SK-N-SH (cell line): ENCODE measurements around the gene RPEL1. TPM values are rescaled to one million over a fixed set of nuclear protein-coding genes. Genes with fewer than 3 reads are reported as not detected.
"Not testable (repeated sequence)": the region's sequence is repeated elsewhere in the genome, so short reads cannot be mapped to it uniquely, and the experiment has no call there.

Experiments used
- CTCF ChIA-PET: fragments of 300-600, 350-600 bp; formaldehyde crosslinking; extraction: SDS; loops from one replicate; lab custom pipeline; 2021; lab: Yijun Ruan, JAX
- POLR2A ChIA-PET: fragments of 350-600 bp; sonication (Branson Sonifier 250); formaldehyde crosslinking; extraction: SDS; loops from one replicate; lab custom pipeline; 2020; ENCODE audit warnings: antibody characterized with exemption, inconsistent platforms; lab: Yijun Ruan, JAX
- DNase-seq: peaks from one replicate; pipeline ENCODE4 v3.0.0; 2012
- H2AFZ ChIP-seq: fragments of 200-600 bp; sonication (generic); 2 replicates; pipeline ENCODE4 v1.8.1; 2016; ENCODE audit warnings: antibody characterized with exemption, mild to moderate bottlenecking, low read depth
- H3F3A ChIP-seq: fragments of 200-600 bp; sonication (generic); replicated peaks from 2 replicates; pipeline ENCODE3; 2016; ENCODE audit warnings: antibody characterized with exemption, mild to moderate bottlenecking; ENCODE audit not compliant: insufficient read depth
- H3K27ac ChIP-seq, 2 experiments: fragments of 200-500 bp in 1 of 2; fragments of 200-600 bp in 1 of 2; sonication (Bioruptor generic) in 1 of 2; sonication (generic), shearing (Covaris generic) in 1 of 2; 2 replicates each; pipeline versions ENCODE4 v1.5.1 to v1.6.1; 2014 to 2016; ENCODE audit warnings: low read depth in 2 of 2, inconsistent platforms in 1 of 2, low read length in 1 of 2, mild to moderate bottlenecking in 1 of 2, mixed read lengths in 1 of 2
- H3K27me3 ChIP-seq: fragments of 200-600 bp; sonication (generic), shearing (Covaris generic); 2 replicates; pipeline ENCODE4 v1.6.1; 2016; ENCODE audit warnings: mixed run types; ENCODE audit not compliant: insufficient read depth
- H3K36me3 ChIP-seq, 2 experiments: fragments of 200-500 bp in 1 of 2; fragments of 200-600 bp in 1 of 2; sonication (Bioruptor generic) in 1 of 2; sonication (generic) in 1 of 2; replicated peaks in 1 of 2; 2 replicates each; pipeline versions ENCODE3 to v1.5.1; 2014 to 2016; ENCODE audit warnings: low read length in 1 of 2, mild to moderate bottlenecking in 1 of 2; ENCODE audit not compliant: insufficient read depth in 2 of 2, control insufficient read depth in 1 of 2
- H3K4me1 ChIP-seq, 2 experiments: fragments of 200-500 bp in 1 of 2; fragments of 200-600 bp in 1 of 2; sonication (Bioruptor generic) in 1 of 2; sonication (generic), shearing (Covaris generic) in 1 of 2; 2 replicates each; pipeline versions ENCODE4 v1.5.1 to v1.6.1; 2014 to 2016; ENCODE audit warnings: low read depth in 1 of 2, low read length in 1 of 2, mixed run types in 1 of 2; ENCODE audit not compliant: insufficient read depth in 2 of 2, control insufficient read depth in 1 of 2
- H3K4me2 ChIP-seq: fragments of 200-600 bp; sonication (generic), shearing (Covaris generic); 2 replicates; pipeline ENCODE4 v1.6.1; 2017; ENCODE audit warnings: mixed run types
- H3K4me3 ChIP-seq, 2 experiments: fragments of 200-500 bp in 1 of 2; fragments of 200-600 bp in 1 of 2; sonication (Bioruptor generic) in 1 of 2; sonication (generic), shearing (Covaris generic) in 1 of 2; 2 replicates each; pipeline versions ENCODE4 v1.5.1 to v1.8.1; 2014 to 2016; ENCODE audit warnings: low read depth in 2 of 2, inconsistent platforms in 1 of 2, low read length in 1 of 2, mild to moderate bottlenecking in 1 of 2, mixed read lengths in 1 of 2, moderate library complexity in 1 of 2
- H3K79me2 ChIP-seq: fragments of 200-600 bp; sonication (generic); 2 replicates; pipeline ENCODE4 v1.8.1; 2017; ENCODE audit warnings: mild to moderate bottlenecking; ENCODE audit not compliant: insufficient read depth
- H3K9ac ChIP-seq: fragments of 200-600 bp; sonication (generic); 2 replicates; pipeline ENCODE4 v1.6.1; 2017; ENCODE audit warnings: mixed run types
- H3K9me2 ChIP-seq: fragments of 200-600 bp; sonication (generic); 2 replicates; pipeline ENCODE4 v1.6.1; 2017; ENCODE audit warnings: mixed run types
- H3K9me3 ChIP-seq: fragments of 200-600 bp; sonication (generic); 2 replicates; pipeline ENCODE4 v1.6.1; 2017; ENCODE audit warnings: mixed run types, mild to moderate bottlenecking, moderate library complexity
- H4K20me1 ChIP-seq: fragments of 200-600 bp; sonication (generic); 2 replicates; pipeline ENCODE4 v1.6.1; 2017; ENCODE audit warnings: mild to moderate bottlenecking, mixed run types; ENCODE audit not compliant: insufficient read depth
- ELF1 ChIP-seq: IDR thresholded peaks from 2 replicates; pipeline ENCODE4 v1.4.0; 2012
- EZH2phosphoT487 ChIP-seq: fragments of 200-600 bp; sonication (generic); IDR thresholded peaks from 2 replicates; pipeline ENCODE4 v1.6.1; 2017; ENCODE audit warnings: low read depth, mixed run types, mild to moderate bottlenecking, antibody characterized with exemption, moderate library complexity, borderline replicate concordance
- FOSL2 ChIP-seq: IDR thresholded peaks from 2 replicates; pipeline ENCODE4 v1.4.0; 2012; ENCODE audit warnings: low read depth, mild to moderate bottlenecking, moderate library complexity, borderline replicate concordance
- FOXM1 ChIP-seq: IDR thresholded peaks from 2 replicates; pipeline ENCODE4 v1.4.0; 2012; ENCODE audit warnings: low read depth, mild to moderate bottlenecking
- GABPA ChIP-seq: IDR thresholded peaks from 2 replicates; pipeline ENCODE4 v1.4.0; 2012; ENCODE audit warnings: low read depth, mild to moderate bottlenecking
- GATA2 ChIP-seq: sonication (generic); formaldehyde crosslinking; IDR thresholded peaks from 2 replicates; pipeline ENCODE4 v1.5.0; 2020; ENCODE audit warnings: mild to moderate bottlenecking, missing genetic modification reagents
- NFIC ChIP-seq: IDR thresholded peaks from 2 replicates; pipeline ENCODE4 v1.4.0; 2012; ENCODE audit warnings: borderline replicate concordance
- NRF1 ChIP-seq: IDR thresholded peaks from 2 replicates; pipeline ENCODE4 v1.6.1; 2012; ENCODE audit warnings: low read depth, mild to moderate bottlenecking, low read length
- RCOR1 ChIP-seq: fragments of 150-350 bp; IDR thresholded peaks from 2 replicates; pipeline ENCODE4 v1.6.1; 2017; ENCODE audit warnings: antibody characterized with exemption, low read length
- RFX5 ChIP-seq: IDR thresholded peaks from 2 replicates; pipeline ENCODE4 v1.6.1; 2012; ENCODE audit warnings: mild to moderate bottlenecking, improper control_type of control experiment, low read length
- SIN3A ChIP-seq: IDR thresholded peaks from 2 replicates; pipeline ENCODE4 v1.6.1; 2012; ENCODE audit warnings: low read depth, mild to moderate bottlenecking, low read length, moderate library complexity, borderline replicate concordance
- SMC3 ChIP-seq: IDR thresholded peaks from 2 replicates; pipeline ENCODE4 v1.6.1; 2012; ENCODE audit warnings: low read depth, low read length, improper control_type of control experiment
- ZBTB33 ChIP-seq: IDR thresholded peaks from 2 replicates; pipeline ENCODE4 v1.4.0; 2012; ENCODE audit warnings: low read depth, borderline replicate concordance
- WGBS: methylation state at CpG from one replicate; pipeline ENCODE4 v1.1.6; 2017; ENCODE audit warnings: low lambda C conversion rate; 5-methylcytosine and 5-hydroxymethylcytosine counted together
- polyA plus RNA-seq, 3 experiments: library from polyadenylated mRNA; depleted of rRNA; stranded (reverse); fragments of >200 nt; gene quantifications; 2 replicates each; pipeline ENCODE4 v1.2.3, GENCODE V29; 2012

The RPEL1 gene
- polyA plus RNA-seq, 1 of the 3 experiments (the other 2 are of a cell fraction) = not detected

- no peak overlapping the region for H2AFZ ChIP-seq
- no peak for TF ChIP-seq ZBTB33
- TF ChIP-seq FOXM1 = no peak
- no peak for TF ChIP-seq FOSL2
- no peak for TF ChIP-seq GATA2 (CRISPR knock-in tag)
- TF ChIP-seq SIN3A = no peak
- TF ChIP-seq NRF1 = no peak
- no peak for TF ChIP-seq SMC3
- no peak for TF ChIP-seq EZH2phosphoT487
- TF ChIP-seq GABPA = no peak
- TF ChIP-seq RCOR1 = no peak
- no peak for TF ChIP-seq RFX5
- no peak for TF ChIP-seq ELF1
- no peak for TF ChIP-seq NFIC
- no peaks in the 10 kb centered on the region for H3K36me3 ChIP-seq
- no peaks in the 10 kb centered on the region for H3K27me3 ChIP-seq
- 83% methylated on average over 4 of the region's 4 CpGs for WGBS
- no peaks in the 10 kb centered on the region for H3K4me1 ChIP-seq
- H3K9me3 ChIP-seq = no peaks in the 10 kb centered on the region
- H3F3A ChIP-seq = no peaks in the 10 kb centered on the region
- no peak overlapping the region for H3K4me2 ChIP-seq
- no peaks in the 10 kb centered on the region for H4K20me1 ChIP-seq
- DNase-seq = no peak
- H3K9me2 ChIP-seq = no peaks in the 10 kb centered on the region
- no peaks in the 10 kb centered on the region for H3K79me2 ChIP-seq
- H3K4me3 ChIP-seq = no peak overlapping the region
- CTCF ChIA-PET = interaction anchor here (1.0 kb wide), 1 partner anchor 307 kb away, joined by 3 read pairs; no protein-coding TSS in a partner anchor
- no peak overlapping the region for H3K27ac ChIP-seq
- POLR2A ChIA-PET = no interaction called here
- H3K9ac ChIP-seq = no peak overlapping the region
These were observed 21.6 kb upstream of the RPEL1 start for GRCh38 chr10:103224133-103224532.

- CTCF ChIA-PET = interaction anchor here (0.9 kb wide), 1 partner anchor 35 kb away, joined by 3 read pairs; no protein-coding TSS in a partner anchor
These were observed 21.0 kb upstream of the RPEL1 start for GRCh38 chr10:103224721-103225120.

More at GRCh38 chr10:103224721-103225120, 21.0 kb upstream of the RPEL1 start:
- H3K36me3 ChIP-seq, H2AFZ ChIP-seq, H3K27me3 ChIP-seq, DNase-seq, H3K4me1 ChIP-seq, H3K4me2 ChIP-seq, POLR2A ChIA-PET, H3K9ac ChIP-seq, H3K9me3 ChIP-seq, H4K20me1 ChIP-seq, H3K79me2 ChIP-seq, H3F3A ChIP-seq, H3K9me2 ChIP-seq, H3K27ac ChIP-seq, H3K4me3 ChIP-seq: not testable (repeated sequence)
- 86% methylated on average over 5 of the region's 5 CpGs for WGBS
